ENCODE results near the gene LYZL6. TPM values are rescaled to one million over a fixed set of nuclear protein-coding genes. Genes with fewer than 3 reads are reported as not detected.

LYZL6 gene
- total RNA-seq, 1 experiment from 2014 or later = not detected

DNA sequence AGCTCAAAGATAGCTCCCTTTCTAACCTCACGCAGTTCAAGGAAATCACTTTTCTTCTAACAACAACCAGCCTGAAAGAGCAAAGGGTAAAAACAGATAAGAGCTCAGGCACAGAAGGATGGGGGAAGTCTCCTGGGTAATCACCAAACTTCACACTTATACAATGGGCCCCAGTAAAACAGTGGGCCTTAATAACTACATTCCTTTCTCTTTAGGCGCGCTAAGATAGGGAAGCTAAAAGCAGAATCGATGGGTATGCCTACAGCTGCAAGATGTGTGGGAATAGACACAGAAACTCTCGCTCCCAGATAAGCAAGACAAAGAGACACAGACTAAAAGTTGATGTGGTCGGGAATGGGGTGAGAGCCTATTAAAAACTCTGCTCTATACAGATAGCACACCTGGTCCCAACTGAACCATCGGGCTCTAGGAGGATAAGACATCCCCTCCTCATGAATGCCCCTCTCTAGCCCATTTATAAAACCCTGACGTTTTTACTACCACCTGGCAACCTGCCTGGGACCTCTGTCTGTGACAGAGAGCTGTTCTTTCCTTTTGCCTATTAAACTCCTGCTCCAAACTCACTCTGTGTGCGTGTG is 826 bp downstream of the LYZL6 start:
- POLR2A ChIA-PET = no interaction called here
- intact Hi-C loops (cut with micrococcal nuclease) = no loop called here
- RAD21 ChIA-PET (ENCODE audit: low non-redundant PET in 1 of 2, low total read pairs in 2 of 2, uncharacterized antibody in 2 of 2, unreplicated experiment in 2 of 2) = no interaction called here

More for the DNA sequence above, 826 bp downstream of the LYZL6 start:
- Histone ChIP-seq H3K79me2 (ENCODE audit: insufficient read depth, low read length) (no peaks in the 10 kb centered on the region), H3K9ac (ENCODE audit: low read length) (no peak overlapping the region), H3K4me2 (ENCODE audit: low read length) (no peak overlapping the region), H3K9me2 (ENCODE audit: insufficient read depth) (no peaks in the 10 kb centered on the region), H3K36me3 (ENCODE audit: control insufficient read depth in 1 of 2, insufficient read depth in 2 of 2, low read length in 2 of 2) (no peaks in the 10 kb centered on the region), H3K9me3 (ENCODE audit: control insufficient read depth in 1 of 2, insufficient read depth in 1 of 2, low read depth in 1 of 2, low read length in 2 of 2) (no peaks in the 10 kb centered on the region), H3K4me1 (ENCODE audit: control insufficient read depth in 1 of 2, insufficient read depth in 2 of 2, low read length in 2 of 2) (peaks cover 0 to 14% of the 10 kb centered on the region in 2 experiments; a peak in 3 of 4 replicates), H3K4me3 (replicated peaks in 1 of 2; ENCODE audit: low read depth in 1 of 2, low read length in 2 of 2) (no peak overlapping the region), H3K27ac (ENCODE audit: low read depth, low read length) (no peak overlapping the region), H2AFZ (ENCODE audit: low read depth, low read length, poor library complexity, severe bottlenecking) (no peak overlapping the region), H4K20me1 (ENCODE audit: insufficient read depth) (no peaks in the 10 kb centered on the region), H3K27me3 (ENCODE audit: insufficient read depth, low read length) (no peaks in the 10 kb centered on the region)
- DNase-seq (ENCODE audit: low read depth, low spot score) (no peak), ATAC-seq (no peak)
- TF ChIP-seq ATF3 (IDR thresholded peaks at IDR 0.05) (no peak), EZH2phosphoT487 (IDR thresholded peaks at IDR 0.05; ENCODE audit: borderline replicate concordance) (no peak), POLR2AphosphoS5 (IDR thresholded peaks at IDR 0.05; ENCODE audit: low read depth, low read length) (no peak), SP1 (IDR thresholded peaks at IDR 0.05; ENCODE audit: low read depth) (no peak), CBX3 (IDR thresholded peaks at IDR 0.05; ENCODE audit: low read depth) (no peak), SRF (IDR thresholded peaks at IDR 0.05; ENCODE audit: low read depth) (no peak), YY1 (IDR thresholded peaks at IDR 0.05; ENCODE audit: extremely low read depth, insufficient replicate concordance, low read depth, low read length) (no peak), TCF7L2 (IDR thresholded peaks at IDR 0.05; ENCODE audit: borderline replicate concordance, extremely low read depth, insufficient read depth, insufficient read length) (no peak), JUND (IDR thresholded peaks at IDR 0.05) (no peak), EZH2 (IDR thresholded peaks at IDR 0.05) (no peak), SIN3A (IDR thresholded peaks at IDR 0.05; ENCODE audit: low read depth) (no peak), REST (IDR thresholded peaks at IDR 0.05; ENCODE audit: low read depth) (no peak), FOSL1 (IDR thresholded peaks at IDR 0.05; ENCODE audit: low read depth) (no peak), POLR2A (IDR thresholded peaks at IDR 0.05; ENCODE audit: borderline replicate concordance, extremely low read depth, insufficient read depth, insufficient read length) (no peak), ELF1 (IDR thresholded peaks at IDR 0.05; ENCODE audit: borderline replicate concordance, low read depth) (no peak)
- TF ChIP-seq, protein P1, sequence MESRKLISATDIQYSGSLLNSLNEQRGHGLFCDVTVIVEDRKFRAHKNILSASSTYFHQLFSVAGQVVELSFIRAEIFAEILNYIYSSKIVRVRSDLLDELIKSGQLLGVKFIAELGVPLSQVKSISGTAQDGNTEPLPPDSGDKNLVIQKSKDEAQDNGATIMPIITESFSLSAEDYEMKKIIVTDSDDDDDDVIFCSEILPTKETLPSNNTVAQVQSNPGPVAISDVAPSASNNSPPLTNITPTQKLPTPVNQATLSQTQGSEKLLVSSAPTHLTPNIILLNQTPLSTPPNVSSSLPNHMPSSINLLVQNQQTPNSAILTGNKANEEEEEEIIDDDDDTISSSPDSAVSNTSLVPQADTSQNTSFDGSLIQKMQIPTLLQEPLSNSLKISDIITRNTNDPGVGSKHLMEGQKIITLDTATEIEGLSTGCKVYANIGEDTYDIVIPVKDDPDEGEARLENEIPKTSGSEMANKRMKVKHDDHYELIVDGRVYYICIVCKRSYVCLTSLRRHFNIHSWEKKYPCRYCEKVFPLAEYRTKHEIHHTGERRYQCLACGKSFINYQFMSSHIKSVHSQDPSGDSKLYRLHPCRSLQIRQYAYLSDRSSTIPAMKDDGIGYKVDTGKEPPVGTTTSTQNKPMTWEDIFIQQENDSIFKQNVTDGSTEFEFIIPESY (IDR thresholded peaks at IDR 0.05; ENCODE audit: extremely low read depth, insufficient replicate concordance, low read length) = no peak
- TF ChIP-seq, protein P2, sequence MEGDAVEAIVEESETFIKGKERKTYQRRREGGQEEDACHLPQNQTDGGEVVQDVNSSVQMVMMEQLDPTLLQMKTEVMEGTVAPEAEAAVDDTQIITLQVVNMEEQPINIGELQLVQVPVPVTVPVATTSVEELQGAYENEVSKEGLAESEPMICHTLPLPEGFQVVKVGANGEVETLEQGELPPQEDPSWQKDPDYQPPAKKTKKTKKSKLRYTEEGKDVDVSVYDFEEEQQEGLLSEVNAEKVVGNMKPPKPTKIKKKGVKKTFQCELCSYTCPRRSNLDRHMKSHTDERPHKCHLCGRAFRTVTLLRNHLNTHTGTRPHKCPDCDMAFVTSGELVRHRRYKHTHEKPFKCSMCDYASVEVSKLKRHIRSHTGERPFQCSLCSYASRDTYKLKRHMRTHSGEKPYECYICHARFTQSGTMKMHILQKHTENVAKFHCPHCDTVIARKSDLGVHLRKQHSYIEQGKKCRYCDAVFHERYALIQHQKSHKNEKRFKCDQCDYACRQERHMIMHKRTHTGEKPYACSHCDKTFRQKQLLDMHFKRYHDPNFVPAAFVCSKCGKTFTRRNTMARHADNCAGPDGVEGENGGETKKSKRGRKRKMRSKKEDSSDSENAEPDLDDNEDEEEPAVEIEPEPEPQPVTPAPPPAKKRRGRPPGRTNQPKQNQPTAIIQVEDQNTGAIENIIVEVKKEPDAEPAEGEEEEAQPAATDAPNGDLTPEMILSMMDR (IDR thresholded peaks at IDR 0.05 in 2 of 3, conservative IDR thresholded peaks at IDR 0.05 in 1 of 3; ENCODE audit: borderline replicate concordance in 1 of 3, insufficient read depth in 1 of 3, low read depth in 2 of 3, low read length in 2 of 3) = no peak
- no TSS peak for BruUV-seq (replicated peaks)
- CTCF ChIA-PET = no interaction called here
